Ovary (tissue), 9 donors: ENCODE results near the gene FSTL3. TPM values are rescaled to one million over a fixed set of nuclear protein-coding genes. Genes with fewer than 3 reads are reported as not detected.

Experiments
- DNase-seq, 5 donors: peaks; one replicate each; pipeline ENCODE4 v3.0.0-alpha.2; 2019 to 2020
- H3K27ac ChIP-seq, 2 donors: fragments of 200-600 bp; one replicate each; pipeline versions ENCODE4 v1.5.1 to v1.8.0; 2019 to 2022
- H3K27me3 ChIP-seq: fragments of 200-600 bp; one replicate; pipeline ENCODE4 v1.8.0; 2022
- H3K36me3 ChIP-seq: fragments of 200-600 bp; sonication (generic); one replicate; pipeline ENCODE4 v1.5.1; 2019
- H3K4me1 ChIP-seq: one replicate; pipeline ENCODE4 v1.8.1; 2013; ENCODE audit warnings: mild to moderate bottlenecking, moderate library complexity; ENCODE audit not compliant: insufficient read depth
- H3K4me3 ChIP-seq: fragments of 200-600 bp; sonication (generic); one replicate; pipeline ENCODE4 v1.5.1; 2017
- H3K9me3 ChIP-seq, 2 donors: fragments of 200-600 bp in 1 of 2; sonication (generic) in 1 of 2; one replicate each; pipeline versions ENCODE4 v1.5.1 to v1.8.1; 2013 to 2019; ENCODE audit warnings: mild to moderate bottlenecking in 1 of 2, moderate library complexity in 1 of 2
- EP300 ChIP-seq: sonication (generic); formaldehyde crosslinking; IDR thresholded peaks from one replicate; pipeline ENCODE4 v1.6.1; 2017; ENCODE audit warnings: antibody characterized with exemption
- POLR2A ChIP-seq: fragments of 450-650 bp; IDR thresholded peaks from one replicate; pipeline ENCODE4 v1.6.1; 2017; ENCODE audit warnings: antibody characterized with exemption, mild to moderate bottlenecking, moderate library complexity
- WGBS, 3 donors: extraction: QIAGEN DNeasy Blood & Tissue Kit in 1 of 3; methylation state at CpG; one replicate each; pipeline versions ENCODE4 v1.1.5 to v1.1.7; 2013 to 2017; 5-methylcytosine and 5-hydroxymethylcytosine counted together
- intact Hi-C, 4 donors: fragments of 100-400 bp; cut with DNase I; formaldehyde crosslinking; loops; one replicate each; pipeline versions ENCODE4 v1.11.0 to v1.15.1; 2022 to 2023
- polyA plus RNA-seq, 2 donors: library from polyadenylated mRNA; stranded (reverse); fragments of 200-250 nt in 1 of 2; fragments of 350-450 nt in 1 of 2; fragmentation: Illumina TruSeq in 1 of 2; extraction: RNeasy Lipid Tissue Mini Kit (QIAGEN cat#74804) in 1 of 2; gene quantifications; one replicate each; pipeline ENCODE4 v1.2.3, GENCODE V29; 2013 to 2014
- total RNA-seq, 7 donors: library from RNA; depleted of rRNA in 2 of 7; stranded (reverse); fragments of >200 nt in 2 of 7; fragmentation: NEBNext Ultra II Directional in 3 of 7; extraction: Animal tissue kit (Norgen Biotek cat#: 25700) in 3 of 7; gene quantifications; one replicate each; pipeline versions ENCODE4 v1.1.0 to v1.2.4, GENCODE V29; 2016 to 2023
- TF ChIP-seq, protein P1 (sequence below), 3 donors: fragments of 450-650 bp in 2 of 3; fragments of 200-600 bp in 1 of 3; IDR thresholded peaks; one replicate each; pipeline versions ENCODE4 v1.5.1 to v1.8.0; 2016 to 2022; ENCODE audit warnings: antibody characterized with exemption in 3 of 3, mild to moderate bottlenecking in 1 of 3
- donor health status: DM: no; HTN: no; CAD: no; lungs with moderate emphysema.
- donor health status: DM: no; HTN: no; CAD: no.
- donor health status: Bipolar disorder and iron deficiency.
- donor health status: DM: yes; HTN: yes; CAD: no.
- donor health status: DM: no; HTN: no; CAD: no.
- donor health status: DM: yes; HTN: yes; CAD: no.

Gene FSTL3
- total and polyA plus RNA-seq, 9 donors, result 16.9 to 141 (median 39.9) TPM

GRCh38 chr19:651991-652390, 24.2 kb upstream of the FSTL3 start:
- Histone ChIP-seq H3K4me1 (peaks cover under 1% of the 10 kb centered on the region), H3K27me3 (no peaks in the 10 kb centered on the region), H3K9me3 (no peaks in the 10 kb centered on the region), H3K36me3 (no peaks in the 10 kb centered on the region), H3K27ac (no peak overlapping the region), H3K4me3 (no peak overlapping the region)
- intact Hi-C loops, result no loop called here
- no peak for DNase-seq
- no peak for TF ChIP-seq EP300
- WGBS, 3 donors, result 84 to 87% (median 87%) methylated on average over 24 of the region's 24 CpGs

GRCh38 chr19:652467-653389, 23.5 kb upstream of the FSTL3 start:
- no peak overlapping the region for H3K27ac ChIP-seq
- intact Hi-C loops, result no loop called here
- TF ChIP-seq POLR2A (no peak), EP300 (no peak)
- TF ChIP-seq, protein P1, sequence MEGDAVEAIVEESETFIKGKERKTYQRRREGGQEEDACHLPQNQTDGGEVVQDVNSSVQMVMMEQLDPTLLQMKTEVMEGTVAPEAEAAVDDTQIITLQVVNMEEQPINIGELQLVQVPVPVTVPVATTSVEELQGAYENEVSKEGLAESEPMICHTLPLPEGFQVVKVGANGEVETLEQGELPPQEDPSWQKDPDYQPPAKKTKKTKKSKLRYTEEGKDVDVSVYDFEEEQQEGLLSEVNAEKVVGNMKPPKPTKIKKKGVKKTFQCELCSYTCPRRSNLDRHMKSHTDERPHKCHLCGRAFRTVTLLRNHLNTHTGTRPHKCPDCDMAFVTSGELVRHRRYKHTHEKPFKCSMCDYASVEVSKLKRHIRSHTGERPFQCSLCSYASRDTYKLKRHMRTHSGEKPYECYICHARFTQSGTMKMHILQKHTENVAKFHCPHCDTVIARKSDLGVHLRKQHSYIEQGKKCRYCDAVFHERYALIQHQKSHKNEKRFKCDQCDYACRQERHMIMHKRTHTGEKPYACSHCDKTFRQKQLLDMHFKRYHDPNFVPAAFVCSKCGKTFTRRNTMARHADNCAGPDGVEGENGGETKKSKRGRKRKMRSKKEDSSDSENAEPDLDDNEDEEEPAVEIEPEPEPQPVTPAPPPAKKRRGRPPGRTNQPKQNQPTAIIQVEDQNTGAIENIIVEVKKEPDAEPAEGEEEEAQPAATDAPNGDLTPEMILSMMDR (IDR thresholded peaks at IDR 0.05), result no peak
- no peak overlapping the region for H3K4me3 ChIP-seq
- no peaks in the 10 kb centered on the region for H3K36me3 ChIP-seq
- H3K4me1 ChIP-seq, result peaks cover 5% of the 10 kb centered on the region
- H3K27me3 ChIP-seq, result no peaks in the 10 kb centered on the region
- 87 to 90% (median 88%) methylated on average over 48 to 54 of the region's 54 CpGs for WGBS, 3 donors
- no peak for DNase-seq
- H3K9me3 ChIP-seq, result no peaks in the 10 kb centered on the region

DNA sequence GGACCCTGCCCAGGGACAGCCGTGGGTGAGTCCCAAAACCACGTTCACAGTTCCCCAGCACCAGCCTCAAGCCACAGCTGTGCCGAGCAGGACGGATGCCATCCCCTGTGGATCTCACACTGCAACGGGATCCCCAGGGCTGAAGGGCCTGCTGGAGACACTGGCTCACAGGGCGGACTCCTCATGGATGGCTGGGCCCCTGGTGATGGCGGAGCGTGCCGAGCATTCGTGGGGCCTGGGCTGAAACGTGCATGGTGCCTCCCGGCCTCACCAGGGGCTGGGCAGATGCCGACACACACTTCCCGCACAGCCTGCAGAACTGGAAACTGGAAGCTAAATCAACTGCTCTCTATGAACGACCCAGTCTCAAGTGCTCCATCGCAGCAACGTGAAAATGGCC, 22.8 kb upstream of the FSTL3 start:
- intact Hi-C loops, result no loop called here
- WGBS, 3 donors, result 80 to 89% (median 85%) methylated on average over 15 to 17 of the region's 17 CpGs

GRCh38 chr19:655691-656090, 20.5 kb upstream of the FSTL3 start:
- WGBS, 3 donors, result 69 to 77% (median 71%) methylated on average over 17 of the region's 17 CpGs
- TF ChIP-seq, protein P1 (IDR thresholded peaks at IDR 0.05), result no peak
- TF ChIP-seq POLR2A (no peak), EP300 (no peak)
- H3K27me3 ChIP-seq, result no peaks in the 10 kb centered on the region
- H3K9me3 ChIP-seq, result no peaks in the 10 kb centered on the region
- no peaks in the 10 kb centered on the region for H3K36me3 ChIP-seq
- no peak overlapping the region for H3K27ac ChIP-seq
- intact Hi-C loops, result no loop called here
- H3K4me1 ChIP-seq, result peaks cover 18% of the 10 kb centered on the region
- DNase-seq, result no peak
- no peak overlapping the region for H3K4me3 ChIP-seq

More for the DNA sequence above, 22.8 kb upstream of the FSTL3 start:
- no peak for DNase-seq
- Histone ChIP-seq H3K27me3 (no peaks in the 10 kb centered on the region), H3K4me3 (no peak overlapping the region), H3K36me3 (no peaks in the 10 kb centered on the region), H3K4me1 (peaks cover 8% of the 10 kb centered on the region), H3K9me3 (no peaks in the 10 kb centered on the region), H3K27ac (no peak overlapping the region)
- TF ChIP-seq POLR2A (no peak), EP300 (no peak)
- TF ChIP-seq, protein P1 (IDR thresholded peaks at IDR 0.05), result no peak
